ENCODE measurements around the gene NKIRAS2. TPM values are rescaled to one million over a fixed set of nuclear protein-coding genes. Genes with fewer than 3 reads are reported as not detected.

Gene NKIRAS2
- total RNA-seq, 1 donor from 2014 or later = 63.6 TPM

DNA sequence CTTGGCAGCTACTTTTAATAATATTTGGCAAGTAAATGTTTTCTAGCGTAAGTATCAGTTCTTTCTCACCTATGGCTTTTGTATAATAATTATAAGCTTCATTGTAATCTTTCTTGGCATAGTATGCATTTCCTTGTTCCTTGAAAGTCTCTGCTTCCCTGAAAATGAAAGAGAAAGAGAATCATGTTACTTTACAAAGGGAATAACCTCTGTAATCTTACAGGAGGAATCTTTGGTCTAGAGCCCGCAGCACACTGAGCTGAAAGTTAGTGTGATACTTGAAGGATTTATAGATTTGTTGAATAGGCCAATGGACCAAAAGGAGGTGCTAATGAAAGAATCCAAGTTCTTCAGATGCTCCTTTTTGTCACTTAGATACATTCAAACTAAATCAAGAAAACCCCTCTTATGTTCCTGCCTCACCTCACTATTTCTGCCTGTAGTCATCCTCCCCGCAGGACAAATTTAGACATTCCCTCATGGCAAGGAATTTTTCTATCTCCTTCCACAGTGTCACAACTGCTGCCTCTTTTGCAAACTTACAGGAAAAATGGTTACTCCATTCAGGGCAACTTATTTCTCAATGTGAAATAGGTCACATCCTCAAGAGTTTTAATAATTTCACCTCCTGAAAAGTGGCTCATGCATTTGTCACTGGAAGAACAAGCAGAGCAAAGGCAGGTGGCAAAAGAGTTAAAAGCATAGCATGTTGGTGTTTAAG, 19.3 kb upstream of the NKIRAS2 start:
- Histone ChIP-seq H3K4me1 (no peaks in the 10 kb centered on the region), H3K36me3 (peaks cover 67 to 76% of the 10 kb centered on the region in 2 donors), H3K27ac (no peak overlapping the region), H3K9me3 (no peaks in the 10 kb centered on the region), H3K27me3 (no peaks in the 10 kb centered on the region), H3K4me3 (no peak overlapping the region)
- intact Hi-C loops (cut with DNase I) = no loop called here
- TF ChIP-seq, protein P1, sequence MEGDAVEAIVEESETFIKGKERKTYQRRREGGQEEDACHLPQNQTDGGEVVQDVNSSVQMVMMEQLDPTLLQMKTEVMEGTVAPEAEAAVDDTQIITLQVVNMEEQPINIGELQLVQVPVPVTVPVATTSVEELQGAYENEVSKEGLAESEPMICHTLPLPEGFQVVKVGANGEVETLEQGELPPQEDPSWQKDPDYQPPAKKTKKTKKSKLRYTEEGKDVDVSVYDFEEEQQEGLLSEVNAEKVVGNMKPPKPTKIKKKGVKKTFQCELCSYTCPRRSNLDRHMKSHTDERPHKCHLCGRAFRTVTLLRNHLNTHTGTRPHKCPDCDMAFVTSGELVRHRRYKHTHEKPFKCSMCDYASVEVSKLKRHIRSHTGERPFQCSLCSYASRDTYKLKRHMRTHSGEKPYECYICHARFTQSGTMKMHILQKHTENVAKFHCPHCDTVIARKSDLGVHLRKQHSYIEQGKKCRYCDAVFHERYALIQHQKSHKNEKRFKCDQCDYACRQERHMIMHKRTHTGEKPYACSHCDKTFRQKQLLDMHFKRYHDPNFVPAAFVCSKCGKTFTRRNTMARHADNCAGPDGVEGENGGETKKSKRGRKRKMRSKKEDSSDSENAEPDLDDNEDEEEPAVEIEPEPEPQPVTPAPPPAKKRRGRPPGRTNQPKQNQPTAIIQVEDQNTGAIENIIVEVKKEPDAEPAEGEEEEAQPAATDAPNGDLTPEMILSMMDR (IDR thresholded peaks at IDR 0.05) = no peak
- DNase-seq (ENCODE audit: low spot score in 2 of 2) = no peak

DNA sequence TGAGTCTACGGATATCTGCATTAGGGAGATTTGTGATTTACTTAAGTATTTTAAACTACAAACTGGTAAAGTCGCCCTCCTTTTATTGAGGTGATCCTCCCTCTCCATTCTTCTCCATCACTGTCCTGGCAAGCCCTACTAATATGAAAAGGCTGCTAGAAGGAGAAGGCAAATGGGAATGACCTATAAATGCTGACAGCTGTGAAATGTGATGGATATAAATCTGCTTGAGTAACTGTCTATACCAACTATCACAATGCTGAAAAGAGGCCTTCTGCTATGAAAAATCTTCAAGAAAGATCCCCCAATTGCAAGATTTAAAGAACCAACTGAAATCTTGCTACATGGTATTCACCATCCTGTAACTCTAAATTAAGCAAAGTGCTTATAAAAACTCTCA, 18.2 kb upstream of the NKIRAS2 start:
- Histone ChIP-seq H3K4me3 (no peak overlapping the region), H3K36me3 (peaks cover 56 to 64% of the 10 kb centered on the region in 2 donors), H3K4me1 (peaks cover 0 to 3% of the 10 kb centered on the region in 2 donors), H3K9me3 (no peaks in the 10 kb centered on the region), H3K27ac (no peak overlapping the region), H3K27me3 (no peaks in the 10 kb centered on the region)
- no peak for DNase-seq (ENCODE audit: low spot score in 2 of 2)
- intact Hi-C loops (cut with DNase I) = no loop called here
- TF ChIP-seq, protein P1 (IDR thresholded peaks at IDR 0.05) = no peak

DNA sequence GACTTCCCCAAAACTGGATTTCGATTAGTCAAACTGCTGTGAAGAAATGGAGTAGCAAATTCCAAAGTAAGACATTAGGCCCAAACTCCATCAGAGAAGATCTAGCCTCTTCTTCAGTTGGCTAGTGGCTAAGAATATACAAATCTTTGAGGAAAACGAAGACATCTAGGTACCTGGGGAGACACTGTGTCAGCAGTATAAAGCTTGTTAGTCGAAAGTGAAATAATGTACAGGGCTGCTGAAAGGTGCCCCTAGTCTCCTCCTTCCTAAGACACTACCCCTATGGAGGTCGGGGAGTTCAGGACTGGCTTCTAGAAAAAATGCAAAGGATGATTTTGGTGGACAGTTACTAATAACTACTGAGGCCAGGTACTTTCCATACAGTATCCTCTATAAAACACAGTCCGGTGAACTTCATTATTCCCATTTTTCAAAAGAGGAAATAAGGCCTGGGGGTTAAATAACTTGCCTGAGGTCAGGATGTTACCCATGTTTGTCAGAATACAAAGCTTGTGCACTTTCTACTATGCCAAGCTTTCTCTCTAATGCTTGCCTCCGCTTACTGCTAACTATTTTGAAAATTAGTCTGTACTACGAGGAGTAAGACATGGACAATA, 17.6 kb upstream of the NKIRAS2 start:
- no peak overlapping the region for H3K27ac ChIP-seq
- H3K9me3 ChIP-seq = no peaks in the 10 kb centered on the region
- no peaks in the 10 kb centered on the region for H3K27me3 ChIP-seq
- DNase-seq (ENCODE audit: low spot score in 2 of 2) = no peak
- H3K4me1 ChIP-seq = peaks cover 0 to 3% of the 10 kb centered on the region in 2 donors
- intact Hi-C loops (cut with DNase I) = no loop called here
- TF ChIP-seq, protein P1 (IDR thresholded peaks at IDR 0.05) = no peak
- no peak overlapping the region for H3K4me3 ChIP-seq
- peaks cover 50 to 59% of the 10 kb centered on the region in 2 donors for H3K36me3 ChIP-seq

DNA sequence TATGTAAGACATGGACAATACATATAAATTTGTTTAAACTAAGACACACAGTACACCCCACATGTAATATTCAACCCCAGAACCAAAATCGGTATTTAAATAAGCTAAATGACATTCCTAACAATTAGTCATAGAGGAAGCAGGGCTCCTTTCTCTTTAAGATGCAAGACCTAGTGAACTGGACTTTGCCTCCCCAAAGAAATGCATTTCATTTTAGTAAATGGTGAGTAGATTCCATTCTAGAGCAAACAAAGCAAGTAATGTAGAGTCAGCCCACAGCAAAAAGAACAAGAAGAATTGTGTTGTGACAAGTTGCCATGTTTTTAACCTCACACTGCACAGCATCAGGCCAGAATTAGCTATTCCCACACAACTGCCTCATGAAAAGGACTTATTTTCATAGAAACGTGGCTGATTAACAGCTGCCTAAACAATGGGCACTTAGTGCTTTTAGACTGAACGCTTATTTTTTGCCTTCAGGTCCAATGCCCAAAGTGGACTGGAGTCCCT, 17.0 kb upstream of the NKIRAS2 start:
- intact Hi-C loops (cut with DNase I) = no loop called here

GRCh38 chr17:42005166-42005565, 14.7 kb upstream of the NKIRAS2 start:
- no peaks in the 10 kb centered on the region for H3K27me3 ChIP-seq
- peaks cover 0 to 9% of the 10 kb centered on the region in 2 donors for H3K4me1 ChIP-seq

More for the DNA sequence above, 17.0 kb upstream of the NKIRAS2 start:
- no peak for DNase-seq (ENCODE audit: low spot score in 2 of 2)
- Histone ChIP-seq H3K4me3 (no peak overlapping the region), H3K9me3 (no peaks in the 10 kb centered on the region), H3K4me1 (peaks cover 0 to 6% of the 10 kb centered on the region in 2 donors), H3K27me3 (no peaks in the 10 kb centered on the region), H3K36me3 (peaks cover 45 to 53% of the 10 kb centered on the region in 2 donors), H3K27ac (no peak overlapping the region)
- TF ChIP-seq, protein P1 (IDR thresholded peaks at IDR 0.05) = no peak

More at GRCh38 chr17:42005166-42005565, 14.7 kb upstream of the NKIRAS2 start:
- H3K27ac ChIP-seq = no peak overlapping the region
- H3K4me3 ChIP-seq = no peak overlapping the region
- H3K9me3 ChIP-seq = no peaks in the 10 kb centered on the region
- DNase-seq (ENCODE audit: low spot score in 2 of 2) = no peak
- intact Hi-C loops (cut with DNase I) = no loop called here
- TF ChIP-seq, protein P1 (IDR thresholded peaks at IDR 0.05) = no peak
- peaks cover 27 to 34% of the 10 kb centered on the region in 2 donors for H3K36me3 ChIP-seq

Measured in ascending aorta (tissue), 2 donors.